ENCODE measurements around the gene RHCG.
"Not testable (repeated sequence)": the region's sequence is repeated elsewhere in the genome, so short reads cannot be mapped to it uniquely, and the experiment has no call there.

RHCG gene

GRCh38 chr15:89472785-89473256 is 23.6 kb downstream of the RHCG start:
- H3K9ac ChIP-seq (ENCODE audit: low read depth, low read length): no peak overlapping the region
- no peaks in the 10 kb centered on the region for H3K9me3 ChIP-seq (ENCODE audit: insufficient read depth, low read depth, low read length)
- WGBS: 11% methylated on average over 7 of the region's 7 CpGs
- no peak overlapping the region for H3K4me3 ChIP-seq (ENCODE audit: low read length)
- peaks cover 28% of the 10 kb centered on the region for H3K27me3 ChIP-seq (ENCODE audit: insufficient read depth, low read length)
- no peak overlapping the region for H3K27ac ChIP-seq (ENCODE audit: low read depth, low read length)
- H3K4me1 ChIP-seq (ENCODE audit: insufficient read depth, low read length): peaks cover 16% of the 10 kb centered on the region
- no peaks in the 10 kb centered on the region for H3K36me3 ChIP-seq (ENCODE audit: insufficient read depth, low read length)

GRCh38 chr15:89469426-89470096 is 26.8 kb downstream of the RHCG start:
- Histone ChIP-seq H3K4me1 (ENCODE audit: insufficient read depth, low read length) (peaks cover 18% of the 10 kb centered on the region), H3K4me3 (ENCODE audit: low read length) (peak overlapping the region; percentile 54), H3K27ac (ENCODE audit: low read depth, low read length) (peak overlapping the region; percentile 87), H3K9ac (ENCODE audit: low read depth, low read length) (peak overlapping the region; percentile 35; the same call in 1 of the 2 replicates), H3K27me3 (ENCODE audit: insufficient read depth, low read length) (peaks cover 24% of the 10 kb centered on the region), H3K9me3 (ENCODE audit: insufficient read depth, low read depth, low read length) (no peaks in the 10 kb centered on the region), H3K36me3 (ENCODE audit: insufficient read depth, low read length) (no peaks in the 10 kb centered on the region)
- 59% methylated on average over 10 of the region's 15 CpGs for WGBS

GRCh38 chr15:89468813-89469212 is 27.6 kb downstream of the RHCG start:
- Histone ChIP-seq H3K4me1 (ENCODE audit: insufficient read depth, low read length) (peaks cover 18% of the 10 kb centered on the region), H3K9ac (ENCODE audit: low read depth, low read length) (peak overlapping the region; percentile 43; the same call in 1 of the 2 replicates), H3K27ac (ENCODE audit: low read depth, low read length) (peak overlapping the region; percentile 87; the same call in 1 of the 2 replicates), H3K27me3 (ENCODE audit: insufficient read depth, low read length) (peaks cover 19% of the 10 kb centered on the region)
- not testable (repeated sequence) for H3K36me3 ChIP-seq (ENCODE audit: insufficient read depth, low read length); H3K9me3 ChIP-seq (ENCODE audit: insufficient read depth, low read depth, low read length); H3K4me3 ChIP-seq (ENCODE audit: low read length)
- 18% methylated on average over 1 of the region's 1 CpG for WGBS

- H3K4me1 ChIP-seq (ENCODE audit: insufficient read depth, low read length): peaks cover 17% of the 10 kb centered on the region
- H3K9me3 ChIP-seq (ENCODE audit: insufficient read depth, low read depth, low read length): no peaks in the 10 kb centered on the region
- WGBS: 94% methylated on average over 8 of the region's 8 CpGs
- no peak overlapping the region for H3K4me3 ChIP-seq (ENCODE audit: low read length)
- no peaks in the 10 kb centered on the region for H3K36me3 ChIP-seq (ENCODE audit: insufficient read depth, low read length)
- no peak overlapping the region for H3K27ac ChIP-seq (ENCODE audit: low read depth, low read length)
- H3K9ac ChIP-seq (ENCODE audit: low read depth, low read length): no peak overlapping the region
- peaks cover 31% of the 10 kb centered on the region; the same call in 1 of the 2 replicates for H3K27me3 ChIP-seq (ENCODE audit: insufficient read depth, low read length)
Observed at GRCh38 chr15:89463113-89463512, 33.3 kb downstream of the RHCG start.

GRCh38 chr15:89462198-89462912 is 34.0 kb downstream of the RHCG start:
- H3K9ac ChIP-seq (ENCODE audit: low read depth, low read length): no peak overlapping the region
- WGBS: 82% methylated on average over 9 of the region's 9 CpGs
- H3K36me3 ChIP-seq (ENCODE audit: insufficient read depth, low read length): no peaks in the 10 kb centered on the region
- H3K27me3 ChIP-seq (ENCODE audit: insufficient read depth, low read length): peaks cover 35% of the 10 kb centered on the region
- no peak overlapping the region for H3K27ac ChIP-seq (ENCODE audit: low read depth, low read length)
- H3K9me3 ChIP-seq (ENCODE audit: insufficient read depth, low read depth, low read length): no peaks in the 10 kb centered on the region
- no peak overlapping the region for H3K4me3 ChIP-seq (ENCODE audit: low read length)
- H3K4me1 ChIP-seq (ENCODE audit: insufficient read depth, low read length): peaks cover 12% of the 10 kb centered on the region

GRCh38 chr15:89461386-89461785 is 35.0 kb downstream of the RHCG start:
- H3K4me3 ChIP-seq (ENCODE audit: low read length): no peak overlapping the region
- no peak overlapping the region for H3K9ac ChIP-seq (ENCODE audit: low read depth, low read length)
- no peaks in the 10 kb centered on the region for H3K36me3 ChIP-seq (ENCODE audit: insufficient read depth, low read length)
- peaks cover 12% of the 10 kb centered on the region for H3K4me1 ChIP-seq (ENCODE audit: insufficient read depth, low read length)
- H3K9me3 ChIP-seq (ENCODE audit: insufficient read depth, low read depth, low read length): no peaks in the 10 kb centered on the region
- H3K27ac ChIP-seq (ENCODE audit: low read depth, low read length): no peak overlapping the region
- H3K27me3 ChIP-seq (ENCODE audit: insufficient read depth, low read length): peaks cover 35% of the 10 kb centered on the region
- WGBS: 82% methylated on average over 4 of the region's 4 CpGs

GRCh38 chr15:89460048-89460447 is 36.3 kb downstream of the RHCG start:
- Histone ChIP-seq H3K4me3 (ENCODE audit: low read length) (no peak overlapping the region), H3K36me3 (ENCODE audit: insufficient read depth, low read length) (no peaks in the 10 kb centered on the region), H3K9ac (ENCODE audit: low read depth, low read length) (no peak overlapping the region), H3K4me1 (ENCODE audit: insufficient read depth, low read length) (peaks cover 12% of the 10 kb centered on the region), H3K9me3 (ENCODE audit: insufficient read depth, low read depth, low read length) (no peaks in the 10 kb centered on the region), H3K27ac (ENCODE audit: low read depth, low read length) (no peak overlapping the region), H3K27me3 (ENCODE audit: insufficient read depth, low read length) (peaks cover 31% of the 10 kb centered on the region)
- WGBS: 77% methylated on average over 2 of the region's 2 CpGs

- Histone ChIP-seq H3K4me3 (ENCODE audit: low read length) (no peak overlapping the region), H3K9ac (ENCODE audit: low read depth, low read length) (no peak overlapping the region), H3K36me3 (ENCODE audit: insufficient read depth, low read length) (no peaks in the 10 kb centered on the region), H3K27ac (ENCODE audit: low read depth, low read length) (no peak overlapping the region), H3K4me1 (ENCODE audit: insufficient read depth, low read length) (peaks cover 12% of the 10 kb centered on the region), H3K27me3 (ENCODE audit: insufficient read depth, low read length) (peaks cover 31% of the 10 kb centered on the region), H3K9me3 (ENCODE audit: insufficient read depth, low read depth, low read length) (no peaks in the 10 kb centered on the region)
- WGBS: 69% methylated on average over 2 of the region's 2 CpGs
Observed at GRCh38 chr15:89459271-89460038, 36.9 kb downstream of the RHCG start.

GRCh38 chr15:89458440-89458839 is 37.9 kb downstream of the RHCG start:
- no peaks in the 10 kb centered on the region for H3K36me3 ChIP-seq (ENCODE audit: insufficient read depth, low read length)
- peaks cover 36% of the 10 kb centered on the region for H3K27me3 ChIP-seq (ENCODE audit: insufficient read depth, low read length)
- no peaks in the 10 kb centered on the region for H3K9me3 ChIP-seq (ENCODE audit: insufficient read depth, low read depth, low read length)
- no peak overlapping the region for H3K9ac ChIP-seq (ENCODE audit: low read depth, low read length)
- 60% methylated on average over 4 of the region's 4 CpGs for WGBS
- H3K27ac ChIP-seq (ENCODE audit: low read depth, low read length): no peak overlapping the region
- H3K4me3 ChIP-seq (ENCODE audit: low read length): no peak overlapping the region
- H3K4me1 ChIP-seq (ENCODE audit: insufficient read depth, low read length): peaks cover 12% of the 10 kb centered on the region

- no peaks in the 10 kb centered on the region for H3K36me3 ChIP-seq (ENCODE audit: insufficient read depth, low read length)
- no peak overlapping the region for H3K9ac ChIP-seq (ENCODE audit: low read depth, low read length)
- peaks cover 12% of the 10 kb centered on the region for H3K4me1 ChIP-seq (ENCODE audit: insufficient read depth, low read length)
- no peaks in the 10 kb centered on the region for H3K9me3 ChIP-seq (ENCODE audit: insufficient read depth, low read depth, low read length)
- H3K27me3 ChIP-seq (ENCODE audit: insufficient read depth, low read length): peaks cover 44% of the 10 kb centered on the region
- no peak overlapping the region for H3K27ac ChIP-seq (ENCODE audit: low read depth, low read length)
- H3K4me3 ChIP-seq (ENCODE audit: low read length): no peak overlapping the region
Observed at GRCh38 chr15:89457086-89457485, 39.3 kb downstream of the RHCG start.

GRCh38 chr15:89455535-89455934 is 40.8 kb downstream of the RHCG start:
- Histone ChIP-seq H3K9ac (ENCODE audit: low read depth, low read length) (no peak overlapping the region), H3K9me3 (ENCODE audit: insufficient read depth, low read depth, low read length) (no peaks in the 10 kb centered on the region), H3K27ac (ENCODE audit: low read depth, low read length) (no peak overlapping the region), H3K27me3 (ENCODE audit: insufficient read depth, low read length) (peaks cover 45% of the 10 kb centered on the region), H3K4me3 (ENCODE audit: low read length) (no peak overlapping the region), H3K4me1 (ENCODE audit: insufficient read depth, low read length) (peaks cover 9% of the 10 kb centered on the region), H3K36me3 (ENCODE audit: insufficient read depth, low read length) (no peaks in the 10 kb centered on the region)
- 100% methylated on average over 1 of the region's 1 CpG for WGBS
